Measurements from ENCODE around the gene MROH7. TPM values are rescaled to one million over a fixed set of nuclear protein-coding genes. Genes with fewer than 3 reads are reported as not detected.

MROH7 gene
- total RNA-seq, 1 donor from 2014 or later = 0.15 TPM

DNA sequence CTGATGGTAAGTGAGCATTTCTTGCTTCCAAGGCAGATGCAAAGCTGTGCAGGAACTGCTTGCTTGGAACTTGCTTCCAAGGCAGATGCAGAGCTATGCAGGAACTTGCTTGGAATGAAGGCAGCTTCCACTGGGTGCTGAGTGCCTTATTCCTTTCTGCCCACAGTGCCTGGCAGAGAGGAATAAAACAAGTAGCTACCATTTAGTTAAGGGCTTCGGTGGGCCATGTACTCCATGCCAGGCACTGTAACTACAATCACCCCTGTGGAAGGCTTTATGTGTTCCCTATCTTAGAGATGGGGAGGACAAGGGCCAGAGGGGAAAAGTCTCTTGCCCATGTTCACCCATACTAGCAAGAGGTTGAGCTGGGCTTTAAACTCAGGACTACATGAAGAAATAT, 8.3 kb downstream of the MROH7 start:
- H3K27ac Mint-ChIP-seq (ENCODE audit: unreplicated experiment) = no peak overlapping the region
- peaks cover 2% of the 10 kb centered on the region for H3K36me3 Mint-ChIP-seq (ENCODE audit: low read depth)
- TF ChIP-seq, protein P1, sequence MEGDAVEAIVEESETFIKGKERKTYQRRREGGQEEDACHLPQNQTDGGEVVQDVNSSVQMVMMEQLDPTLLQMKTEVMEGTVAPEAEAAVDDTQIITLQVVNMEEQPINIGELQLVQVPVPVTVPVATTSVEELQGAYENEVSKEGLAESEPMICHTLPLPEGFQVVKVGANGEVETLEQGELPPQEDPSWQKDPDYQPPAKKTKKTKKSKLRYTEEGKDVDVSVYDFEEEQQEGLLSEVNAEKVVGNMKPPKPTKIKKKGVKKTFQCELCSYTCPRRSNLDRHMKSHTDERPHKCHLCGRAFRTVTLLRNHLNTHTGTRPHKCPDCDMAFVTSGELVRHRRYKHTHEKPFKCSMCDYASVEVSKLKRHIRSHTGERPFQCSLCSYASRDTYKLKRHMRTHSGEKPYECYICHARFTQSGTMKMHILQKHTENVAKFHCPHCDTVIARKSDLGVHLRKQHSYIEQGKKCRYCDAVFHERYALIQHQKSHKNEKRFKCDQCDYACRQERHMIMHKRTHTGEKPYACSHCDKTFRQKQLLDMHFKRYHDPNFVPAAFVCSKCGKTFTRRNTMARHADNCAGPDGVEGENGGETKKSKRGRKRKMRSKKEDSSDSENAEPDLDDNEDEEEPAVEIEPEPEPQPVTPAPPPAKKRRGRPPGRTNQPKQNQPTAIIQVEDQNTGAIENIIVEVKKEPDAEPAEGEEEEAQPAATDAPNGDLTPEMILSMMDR (IDR thresholded peaks at IDR 0.05) = no peak
- H3K4me1 Mint-ChIP-seq (ENCODE audit: low read depth) = peaks cover 4% of the 10 kb centered on the region
- H3K27me3 Mint-ChIP-seq (ENCODE audit: low read depth) = peaks cover 28% of the 10 kb centered on the region
- H3K4me3 Mint-ChIP-seq (ENCODE audit: unreplicated experiment) = no peak overlapping the region
- DNase-seq (ENCODE audit: low spot score) = no peak
- H3K9me3 Mint-ChIP-seq (ENCODE audit: low read depth) = no peaks in the 10 kb centered on the region

DNA sequence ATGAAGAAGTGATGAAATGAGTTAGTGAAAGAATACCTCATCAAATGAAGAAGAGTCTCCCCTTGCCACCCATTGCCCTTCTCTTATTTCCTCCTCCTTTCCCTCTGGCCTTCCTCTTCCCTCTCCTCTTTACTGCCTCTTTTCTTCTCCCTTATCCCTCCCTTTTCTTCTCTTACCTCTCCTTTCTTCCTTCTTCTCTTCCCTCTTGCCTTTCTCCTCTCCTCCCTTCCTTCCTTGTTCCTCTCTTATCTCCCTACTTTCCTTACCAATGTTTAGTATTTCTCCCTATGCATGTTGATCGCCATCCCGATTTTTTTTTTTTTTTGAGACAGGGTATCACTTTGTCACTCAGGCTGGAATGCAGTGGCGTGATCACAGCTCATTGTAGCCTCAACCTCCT, 8.8 kb downstream of the MROH7 start:
- peaks cover 2% of the 10 kb centered on the region for H3K36me3 Mint-ChIP-seq (ENCODE audit: low read depth)
- TF ChIP-seq, protein P1 (IDR thresholded peaks at IDR 0.05) = no peak
- H3K4me1 Mint-ChIP-seq (ENCODE audit: low read depth) = peaks cover 4% of the 10 kb centered on the region
- H3K9me3 Mint-ChIP-seq (ENCODE audit: low read depth) = no peaks in the 10 kb centered on the region
- peaks cover 28% of the 10 kb centered on the region for H3K27me3 Mint-ChIP-seq (ENCODE audit: low read depth)
- DNase-seq (ENCODE audit: low spot score) = no peak
- H3K4me3 Mint-ChIP-seq (ENCODE audit: unreplicated experiment) = no peak overlapping the region
- no peak overlapping the region for H3K27ac Mint-ChIP-seq (ENCODE audit: unreplicated experiment)

DNA sequence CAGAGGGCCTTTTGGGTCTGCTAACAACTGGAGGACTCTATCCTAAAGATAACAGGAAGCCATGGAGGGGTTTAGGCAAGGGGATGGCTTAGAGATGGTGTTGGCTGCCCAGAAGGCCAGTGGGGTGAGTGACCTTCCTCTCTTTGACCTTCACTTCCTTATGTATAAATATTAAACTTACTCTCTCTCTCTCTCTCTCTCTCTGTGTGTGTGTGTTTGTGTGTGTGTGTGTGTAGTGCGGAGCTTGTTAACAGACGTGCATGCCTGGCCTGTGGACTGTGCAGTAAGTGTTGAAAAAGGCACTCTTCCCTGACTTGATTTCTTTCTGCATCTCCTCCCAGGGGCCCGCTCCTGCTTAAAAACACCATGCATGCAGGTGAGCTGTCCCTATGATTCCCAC, 10.0 kb downstream of the MROH7 start:
- Mint-ChIP-seq H3K9me3 (ENCODE audit: low read depth) (no peaks in the 10 kb centered on the region), H3K4me3 (ENCODE audit: unreplicated experiment) (no peak overlapping the region), H3K36me3 (ENCODE audit: low read depth) (peaks cover 2% of the 10 kb centered on the region), H3K27ac (ENCODE audit: unreplicated experiment) (no peak overlapping the region), H3K27me3 (ENCODE audit: low read depth) (peaks cover 28% of the 10 kb centered on the region), H3K4me1 (ENCODE audit: low read depth) (no peaks in the 10 kb centered on the region)
- TF ChIP-seq, protein P1 (IDR thresholded peaks at IDR 0.05) = no peak
- no peak for DNase-seq (ENCODE audit: low spot score)

DNA sequence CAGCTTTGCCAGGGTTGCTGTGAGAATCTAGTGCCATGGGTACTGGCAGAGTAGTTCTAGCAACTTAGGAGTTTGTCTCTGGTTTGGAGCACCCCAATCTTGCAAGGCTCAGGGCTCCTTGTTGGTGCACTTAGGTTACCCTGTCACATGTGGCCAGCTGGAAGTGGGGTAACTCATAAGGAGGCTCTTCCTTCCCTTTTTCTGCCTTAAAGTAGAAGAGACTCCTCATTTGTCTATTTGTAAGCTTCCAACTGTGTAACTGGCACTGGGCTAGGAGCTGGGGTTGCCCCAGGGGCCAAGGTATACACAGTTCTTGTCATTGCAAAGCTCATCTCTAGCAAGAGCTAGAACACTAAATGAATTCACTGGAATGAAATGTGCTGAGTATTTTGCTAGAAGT, 10.6 kb downstream of the MROH7 start:
- DNase-seq (ENCODE audit: low spot score) = no peak
- Mint-ChIP-seq H3K36me3 (ENCODE audit: low read depth) (peaks cover 2% of the 10 kb centered on the region), H3K4me3 (ENCODE audit: unreplicated experiment) (no peak overlapping the region), H3K4me1 (ENCODE audit: low read depth) (no peaks in the 10 kb centered on the region), H3K27me3 (ENCODE audit: low read depth) (peaks cover 28% of the 10 kb centered on the region), H3K27ac (ENCODE audit: unreplicated experiment) (no peak overlapping the region), H3K9me3 (ENCODE audit: low read depth) (no peaks in the 10 kb centered on the region)
- TF ChIP-seq, protein P1 (IDR thresholded peaks at IDR 0.05) = no peak

DNA sequence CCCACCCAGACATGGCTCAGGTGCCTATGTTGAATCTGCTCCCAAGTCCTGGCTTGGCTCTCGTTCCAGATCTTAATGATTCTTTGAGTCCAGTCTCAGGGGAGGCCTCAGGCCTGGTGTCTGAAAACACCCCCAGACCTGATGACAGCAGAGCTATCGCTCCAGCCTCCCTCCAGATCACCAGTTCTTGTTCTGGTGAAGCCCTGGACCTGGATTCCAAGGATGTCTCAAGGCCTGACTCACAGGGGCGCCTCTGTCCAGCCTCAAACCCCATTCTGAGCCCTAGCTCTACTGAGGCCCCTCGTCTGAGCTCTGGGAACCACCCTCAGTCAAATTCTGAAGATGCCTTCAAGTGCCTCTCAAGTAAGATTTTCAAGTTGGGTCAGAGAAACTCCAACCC, 11.4 kb downstream of the MROH7 start:
- Mint-ChIP-seq H3K4me1 (ENCODE audit: low read depth) (no peaks in the 10 kb centered on the region), H3K9me3 (ENCODE audit: low read depth) (peaks cover 3% of the 10 kb centered on the region), H3K27me3 (ENCODE audit: low read depth) (peaks cover 28% of the 10 kb centered on the region), H3K36me3 (ENCODE audit: low read depth) (peaks cover 4% of the 10 kb centered on the region), H3K4me3 (ENCODE audit: unreplicated experiment) (no peak overlapping the region), H3K27ac (ENCODE audit: unreplicated experiment) (no peak overlapping the region)
- no peak for DNase-seq (ENCODE audit: low spot score)
- TF ChIP-seq, protein P1 (IDR thresholded peaks at IDR 0.05) = no peak

Data from chondrocyte (in vitro differentiated cells).